T-helper 1 cell (primary cell): ENCODE results near the gene GALNT15.
A peak's percentile ranks its signal among the peaks of the same experiment; 100 is the strongest.

ENCODE experiments used
- DNase-seq, 5 donors: peaks; one replicate each; pipeline ENCODE4 v3.0.0-alpha.2; 2012 to 2020

GALNT15 gene

GRCh38 chr3:16255326-16255725 lies 80.8 kb downstream of the GALNT15 start:
- peak in 1 of 5 donors; percentile 57 for DNase-seq

DNA sequence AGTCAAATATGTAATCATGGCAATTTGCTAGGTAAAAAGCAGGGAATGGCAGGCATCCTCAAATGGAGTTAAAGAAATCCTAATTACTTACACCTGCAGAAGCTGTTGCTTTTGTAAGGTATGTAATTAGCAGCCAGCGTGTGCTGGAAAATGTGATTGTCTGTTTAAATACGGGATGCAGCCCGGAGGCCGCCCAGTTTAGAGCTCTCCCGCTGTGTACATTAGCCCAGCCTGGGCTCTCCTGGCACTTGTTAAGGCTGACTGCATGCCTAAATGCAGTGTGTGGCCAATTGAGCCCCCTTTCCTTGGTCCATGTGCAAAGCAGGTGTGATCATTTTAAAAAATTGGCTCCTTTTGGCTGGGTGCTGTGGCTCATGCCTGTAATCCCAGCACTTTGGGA lies 81.2 kb downstream of the GALNT15 start:
- no peak for DNase-seq

- DNase-seq, result no peak
These were observed 82.8 kb downstream of the GALNT15 start for GRCh38 chr3:16257309-16257708.

DNA sequence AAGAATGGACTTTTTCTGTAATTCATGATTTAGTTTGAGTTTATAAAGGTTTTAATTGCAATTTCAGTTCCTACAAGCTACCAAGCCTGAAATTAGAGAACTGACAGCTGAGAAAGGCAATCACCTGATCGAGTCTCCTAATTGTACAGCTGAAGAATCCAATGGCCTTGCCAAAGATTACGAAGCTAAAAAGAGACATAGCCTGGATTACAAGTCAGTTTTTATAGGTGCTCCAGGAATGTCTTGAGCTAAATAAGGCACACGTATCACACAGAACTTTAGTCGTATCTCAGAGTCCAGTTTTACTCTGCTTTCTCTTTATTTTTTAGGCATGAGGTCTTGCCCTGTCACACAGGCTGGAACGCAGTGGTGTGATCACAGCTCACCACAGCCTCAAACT lies 83.7 kb downstream of the GALNT15 start:
- no peak for DNase-seq

- DNase-seq, result no peak
These were observed 84.4 kb downstream of the GALNT15 start for GRCh38 chr3:16258866-16259265.

- DNase-seq, result no peak
These were observed 85.6 kb downstream of the GALNT15 start for GRCh38 chr3:16260046-16260445.

GRCh38 chr3:16262174-16262573 lies 87.7 kb downstream of the GALNT15 start:
- no peak for DNase-seq

- peak in 1 of 5 donors; percentile 10 for DNase-seq
These were observed 89.8 kb downstream of the GALNT15 start for GRCh38 chr3:16264174-16264707.

GRCh38 chr3:16264708-16265454 lies 90.4 kb downstream of the GALNT15 start, which contains the start of the genes DPH3 and OXNAD1:
Gene DPH3 (minus strand): TSS chr3:16264943. CDS start chr3:16264876, 67 bp downstream.
Gene OXNAD1 (plus strand): TSS chr3:16265212. CDS start chr3:16270953, 5,741 bp downstream.
- peak; percentile 97 to 99 (median 98) for DNase-seq

GRCh38 chr3:16265455-16265786 lies 90.9 kb downstream of the GALNT15 start:
- no peak for DNase-seq

DNA sequence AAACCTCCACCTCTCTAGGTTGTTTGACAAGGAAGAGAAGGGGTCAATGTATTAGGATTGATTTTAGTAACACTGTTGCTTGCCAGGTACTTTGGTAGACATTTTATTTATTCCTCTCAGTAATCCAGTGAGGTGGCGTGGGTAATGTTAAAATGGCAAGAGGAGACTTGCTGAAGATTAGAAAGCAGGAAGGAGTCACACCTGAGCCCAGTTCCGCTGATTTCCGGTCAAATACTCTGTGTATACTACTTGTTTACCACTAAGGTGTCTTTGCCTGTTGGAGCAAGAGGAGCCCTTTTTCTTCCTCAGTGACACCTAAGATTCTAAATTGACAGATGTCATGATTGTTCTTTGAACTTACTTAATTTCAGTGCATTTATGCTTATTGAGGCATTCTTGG lies 92.2 kb downstream of the GALNT15 start:
- no peak for DNase-seq

DNA sequence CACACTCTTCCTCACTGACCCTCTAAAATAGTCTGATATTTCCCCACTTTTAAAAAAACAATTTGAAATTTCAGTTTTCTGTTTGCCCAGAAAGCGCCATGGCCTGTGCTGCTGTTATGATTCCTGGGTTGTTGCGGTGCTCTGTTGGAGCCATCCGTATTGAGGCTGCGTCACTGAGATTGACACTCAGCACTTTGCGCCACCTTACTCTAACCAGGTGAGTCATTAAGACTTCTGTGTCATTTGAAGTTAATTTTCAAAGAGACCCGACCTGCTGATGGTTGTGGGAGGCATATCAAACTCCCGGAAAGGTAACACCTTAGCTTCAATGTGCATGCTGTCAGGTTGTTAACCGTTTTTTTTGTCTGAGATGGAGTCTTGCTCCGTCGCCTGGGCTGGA lies 96.4 kb downstream of the GALNT15 start:
- DNase-seq, result no peak

GRCh38 chr3:16272588-16272987 lies 98.1 kb downstream of the GALNT15 start:
- no peak for DNase-seq

GRCh38 chr3:16273867-16274266 lies 99.4 kb downstream of the GALNT15 start:
- DNase-seq, result no peak

DNA sequence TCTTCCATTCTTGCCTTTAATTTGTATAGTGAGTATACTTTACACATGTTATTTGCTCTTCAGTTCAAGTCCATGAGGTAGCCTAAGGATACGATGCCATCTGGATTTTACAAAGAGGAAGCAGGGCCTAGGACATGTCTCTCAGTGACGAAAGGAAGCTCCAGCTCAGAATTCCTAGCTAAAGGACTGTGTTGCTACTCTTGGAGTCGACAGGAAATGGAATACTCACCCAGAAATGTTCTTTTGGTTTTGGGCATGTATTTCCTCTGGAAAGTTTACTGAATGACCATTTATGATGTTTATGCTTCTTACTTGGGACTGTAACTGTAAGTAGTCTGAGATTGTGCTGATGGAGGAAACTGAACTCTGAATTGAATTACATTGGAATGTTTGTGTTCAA lies 103.0 kb downstream of the GALNT15 start:
- DNase-seq, result no peak

DNA sequence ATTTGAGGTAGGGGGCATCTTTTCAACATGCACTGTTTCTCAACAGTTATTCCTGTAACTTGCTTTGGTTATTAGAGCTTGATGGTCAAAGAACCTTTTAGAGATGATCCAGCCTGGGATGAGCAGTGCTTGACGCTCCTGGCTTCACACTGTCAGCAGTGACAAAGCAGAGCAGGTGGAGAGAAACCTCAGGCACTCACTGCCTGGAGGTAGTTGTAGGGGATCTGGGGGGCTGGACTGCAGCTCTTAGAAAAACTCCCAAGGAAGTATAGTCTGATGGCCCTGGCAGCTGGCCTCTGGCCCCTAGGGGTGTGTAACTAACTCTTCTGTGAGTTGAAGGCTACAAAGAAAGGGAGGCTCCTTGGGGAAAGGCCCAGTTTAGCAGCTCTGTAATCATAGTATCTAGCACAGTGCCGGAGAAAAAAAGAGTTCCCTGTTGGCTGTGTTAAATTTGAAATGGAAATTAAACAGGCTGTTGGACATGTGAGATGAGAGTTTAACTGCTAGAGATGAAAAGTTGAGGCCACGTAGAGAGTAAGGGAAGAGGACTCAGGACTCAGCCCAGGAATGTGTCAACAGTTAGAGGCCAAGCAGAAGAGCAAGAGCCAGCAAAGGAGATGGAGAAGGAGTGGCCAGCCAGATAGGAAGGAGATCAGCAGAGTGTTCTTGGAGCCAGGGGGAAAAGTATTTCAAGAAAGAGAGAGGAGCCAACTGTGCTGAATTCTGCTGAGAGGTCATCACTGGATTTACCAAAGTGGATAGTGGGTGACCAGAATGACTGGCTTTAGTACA lies 104.7 kb downstream of the GALNT15 start:
- DNase-seq, result no peak

- no peak for DNase-seq
These were observed 106.2 kb downstream of the GALNT15 start for GRCh38 chr3:16280671-16281070.
